Measurements from ENCODE around the gene GPR31. TPM values are rescaled to one million over a fixed set of nuclear protein-coding genes. Genes with fewer than 3 reads are reported as not detected.

Gene GPR31
- total RNA-seq, 1 donor from 2014 or later: not detected

DNA sequence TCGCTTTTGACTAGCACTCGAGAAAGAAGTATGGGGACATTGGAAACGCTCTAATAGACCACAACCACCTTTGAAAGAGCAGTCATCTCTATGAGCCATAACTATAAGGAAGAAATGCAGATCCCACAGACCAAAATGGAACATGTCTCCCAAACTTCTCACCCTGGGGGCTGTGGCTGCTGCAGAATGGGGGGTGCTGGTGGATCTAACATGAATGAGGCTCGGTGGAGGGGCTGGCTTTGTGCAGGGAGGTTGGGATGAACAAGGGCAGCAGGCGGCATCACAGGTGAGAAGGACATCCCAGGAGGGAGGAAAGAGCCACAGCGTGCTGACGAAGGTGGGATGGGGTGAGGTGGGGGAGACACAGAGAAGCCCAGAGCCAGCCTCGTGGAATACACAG, 45.4 kb downstream of the GPR31 start:
- no peak for TF ChIP-seq CTCF (conservative IDR thresholded peaks at IDR 0.05; ENCODE audit: low read depth, low read length)
- no peak overlapping the region for H3K4me3 ChIP-seq (ENCODE audit: low read depth, low read length)
- DNase-seq (ENCODE audit: low read depth): no peak

GRCh38 chr6:167111597-167111996, 46.2 kb downstream of the GPR31 start:
- no peak overlapping the region for H3K4me3 ChIP-seq (ENCODE audit: low read depth, low read length)
- no peak for TF ChIP-seq CTCF (conservative IDR thresholded peaks at IDR 0.05; ENCODE audit: low read depth, low read length)
- DNase-seq (ENCODE audit: low read depth): no peak

DNA sequence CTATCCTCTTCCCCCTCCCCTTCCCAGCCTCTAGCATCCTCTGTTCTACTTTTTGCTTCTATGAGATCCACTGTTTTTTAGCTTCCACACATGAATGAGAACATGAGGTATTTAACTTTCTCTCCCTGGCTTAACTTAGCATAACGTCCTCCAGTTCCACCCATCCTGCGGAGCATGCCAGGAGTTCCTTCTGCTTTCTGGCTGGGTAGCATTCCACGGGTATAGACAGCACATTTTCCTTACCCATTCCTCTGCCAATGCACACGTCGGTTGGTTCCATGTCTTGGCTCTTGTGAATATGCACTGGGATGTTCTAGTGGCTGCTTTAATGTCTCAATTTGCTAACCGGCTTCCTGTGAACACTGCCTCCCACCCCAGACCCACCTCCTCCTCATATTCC, 48.1 kb downstream of the GPR31 start:
- no peak overlapping the region for H3K4me3 ChIP-seq (ENCODE audit: low read depth, low read length)
- TF ChIP-seq CTCF (conservative IDR thresholded peaks at IDR 0.05; ENCODE audit: low read depth, low read length): no peak
- DNase-seq (ENCODE audit: low read depth): no peak

DNA sequence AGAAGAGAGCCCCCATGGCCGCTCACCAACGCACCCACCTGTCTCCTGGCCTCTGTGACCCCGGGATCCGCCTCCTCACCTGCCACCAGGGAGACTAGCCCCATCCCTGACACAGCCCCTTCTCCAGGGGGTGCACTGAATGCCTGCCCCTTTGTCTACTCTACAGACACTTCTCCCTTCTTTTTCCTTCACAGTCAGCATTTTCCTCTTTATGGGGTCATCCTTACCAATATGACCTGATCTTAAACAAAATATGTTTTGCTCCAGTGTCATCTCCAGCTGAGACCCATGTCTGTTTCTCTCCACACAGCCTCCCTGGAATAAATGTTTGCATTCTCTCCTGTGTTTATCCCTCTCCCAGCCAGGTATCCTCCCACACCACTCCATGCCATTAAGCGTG, 49.5 kb downstream of the GPR31 start:
- no peak overlapping the region for H3K4me3 ChIP-seq (ENCODE audit: low read depth, low read length)
- no peak for TF ChIP-seq CTCF (conservative IDR thresholded peaks at IDR 0.05; ENCODE audit: low read depth, low read length)
- no peak for DNase-seq (ENCODE audit: low read depth)

DNA sequence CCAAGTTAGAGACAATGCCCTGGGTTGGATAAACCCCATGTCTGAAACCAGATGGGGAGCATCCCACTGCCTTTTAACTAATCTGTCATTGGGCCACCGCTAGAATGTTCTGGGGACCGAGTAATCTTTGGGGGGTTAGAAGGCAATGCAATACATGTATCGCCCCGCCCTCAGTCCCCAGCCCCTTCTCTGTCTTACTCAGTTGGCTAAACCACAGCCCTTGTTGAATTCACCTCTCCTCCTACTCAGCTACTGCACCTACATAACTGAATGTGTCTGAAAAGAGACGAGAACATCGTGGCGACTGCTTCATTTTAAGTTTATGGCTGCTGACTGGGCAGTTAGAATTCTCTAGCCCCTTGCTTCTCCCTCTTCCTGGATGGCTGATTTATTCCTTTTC, 50.0 kb downstream of the GPR31 start:
- H3K4me3 ChIP-seq (ENCODE audit: low read depth, low read length): no peak overlapping the region
- no peak for TF ChIP-seq CTCF (conservative IDR thresholded peaks at IDR 0.05; ENCODE audit: low read depth, low read length)
- DNase-seq (ENCODE audit: low read depth): no peak

- no peak for TF ChIP-seq CTCF (conservative IDR thresholded peaks at IDR 0.05; ENCODE audit: low read depth, low read length)
- DNase-seq (ENCODE audit: low read depth): no peak
- H3K4me3 ChIP-seq (ENCODE audit: low read depth, low read length): no peak overlapping the region
These were observed 51.4 kb downstream of the GPR31 start for GRCh38 chr6:167106406-167106805.

Other genes starting within 250 kb of the GPR31 start
- 57.7 and 358 TPM in 2 replicates for gene RNASET2, start 201.4 kb downstream of the GPR31 start, total RNA-seq
- 13.8 and 20.6 TPM in 2 replicates for gene CEP43, start 158.6 kb downstream of the GPR31 start, total RNA-seq
- not detected in 2 replicates for gene CCR6, start 34.9 kb downstream of the GPR31 start, total RNA-seq
- gene UNC93A, start 133.3 kb upstream of the GPR31 start, total RNA-seq: not detected in 2 replicates
- gene TTLL2, start 167.1 kb upstream of the GPR31 start, total RNA-seq: not detected in 2 replicates

Data from epithelial cell of proximal tubule (primary cell).